ENCODE measurements around the gene SUFU. TPM values are rescaled to one million over a fixed set of nuclear protein-coding genes. Genes with fewer than 3 reads are reported as not detected.
A peak's percentile ranks its signal among the peaks of the same experiment; 100 is the strongest.

Gene SUFU
- total and polyA plus RNA-seq, 2 of the 13 experiments (the other 11 are each of a cell fraction or from before 2014, with no cell fraction given): 2.9 to 5.5 TPM

DNA sequence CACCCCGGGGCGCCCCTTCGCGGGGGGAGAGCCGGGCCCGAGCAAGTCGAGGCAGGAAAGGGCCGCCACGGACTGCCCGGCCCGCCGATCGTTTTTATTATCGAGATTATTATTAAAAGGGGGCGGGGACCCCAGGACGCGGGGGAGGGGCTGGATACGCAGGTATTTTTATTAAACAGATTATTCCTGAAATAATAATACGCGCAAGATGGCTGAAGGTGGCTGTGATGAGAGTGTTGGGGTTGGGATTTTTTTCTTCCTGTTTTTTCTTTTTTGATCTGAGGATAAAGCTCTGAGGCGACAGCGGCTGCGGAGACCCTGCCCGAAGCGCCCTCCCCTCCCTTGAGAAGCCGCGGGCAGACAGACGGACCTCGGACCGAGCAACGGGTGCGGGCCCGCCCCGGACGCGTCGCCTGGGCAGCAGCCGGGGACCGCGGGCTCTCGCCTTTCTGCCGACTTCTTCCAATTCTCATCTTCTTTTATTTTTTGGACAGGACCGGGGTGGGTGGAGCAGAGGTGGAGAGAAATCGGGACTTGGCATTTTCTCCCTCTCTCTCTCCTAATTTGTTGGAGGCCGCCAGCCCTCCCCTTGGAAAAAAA is 139.1 kb downstream of the SUFU start (continued):
- TF ChIP-seq MTA1 (CRISPR knock-in tag; IDR thresholded peaks at IDR 0.05; ENCODE audit: borderline replicate concordance): no peak
- TF ChIP-seq RFX3 (CRISPR knock-in tag; IDR thresholded peaks at IDR 0.05): peak; percentile 42; the same call in 1 of the 2 replicates
- TF ChIP-seq JDP2 (CRISPR knock-in tag; IDR thresholded peaks at IDR 0.05; ENCODE audit: borderline replicate concordance): no peak
- no peak for TF ChIP-seq ZNF432 (CRISPR knock-in tag; IDR thresholded peaks at IDR 0.05; ENCODE audit: borderline replicate concordance)
- TF ChIP-seq ZNF615 (CRISPR knock-in tag; IDR thresholded peaks at IDR 0.05; ENCODE audit: borderline replicate concordance): no peak
- TF ChIP-seq ZBTB7A (CRISPR knock-in tag; IDR thresholded peaks at IDR 0.05): no peak
- TF ChIP-seq, protein P1, sequence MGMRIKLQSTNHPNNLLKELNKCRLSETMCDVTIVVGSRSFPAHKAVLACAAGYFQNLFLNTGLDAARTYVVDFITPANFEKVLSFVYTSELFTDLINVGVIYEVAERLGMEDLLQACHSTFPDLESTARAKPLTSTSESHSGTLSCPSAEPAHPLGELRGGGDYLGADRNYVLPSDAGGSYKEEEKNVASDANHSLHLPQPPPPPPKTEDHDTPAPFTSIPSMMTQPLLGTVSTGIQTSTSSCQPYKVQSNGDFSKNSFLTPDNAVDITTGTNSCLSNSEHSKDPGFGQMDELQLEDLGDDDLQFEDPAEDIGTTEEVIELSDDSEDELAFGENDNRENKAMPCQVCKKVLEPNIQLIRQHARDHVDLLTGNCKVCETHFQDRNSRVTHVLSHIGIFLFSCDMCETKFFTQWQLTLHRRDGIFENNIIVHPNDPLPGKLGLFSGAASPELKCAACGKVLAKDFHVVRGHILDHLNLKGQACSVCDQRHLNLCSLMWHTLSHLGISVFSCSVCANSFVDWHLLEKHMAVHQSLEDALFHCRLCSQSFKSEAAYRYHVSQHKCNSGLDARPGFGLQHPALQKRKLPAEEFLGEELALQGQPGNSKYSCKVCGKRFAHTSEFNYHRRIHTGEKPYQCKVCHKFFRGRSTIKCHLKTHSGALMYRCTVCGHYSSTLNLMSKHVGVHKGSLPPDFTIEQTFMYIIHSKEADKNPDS (CRISPR knock-in tag; IDR thresholded peaks at IDR 0.05): no peak
- TF ChIP-seq KLF6 (CRISPR knock-in tag; IDR thresholded peaks at IDR 0.05): no peak
- TF ChIP-seq JARID2 (CRISPR knock-in tag; IDR thresholded peaks at IDR 0.05; ENCODE audit: insufficient replicate concordance): no peak
- TF ChIP-seq, protein P2, sequence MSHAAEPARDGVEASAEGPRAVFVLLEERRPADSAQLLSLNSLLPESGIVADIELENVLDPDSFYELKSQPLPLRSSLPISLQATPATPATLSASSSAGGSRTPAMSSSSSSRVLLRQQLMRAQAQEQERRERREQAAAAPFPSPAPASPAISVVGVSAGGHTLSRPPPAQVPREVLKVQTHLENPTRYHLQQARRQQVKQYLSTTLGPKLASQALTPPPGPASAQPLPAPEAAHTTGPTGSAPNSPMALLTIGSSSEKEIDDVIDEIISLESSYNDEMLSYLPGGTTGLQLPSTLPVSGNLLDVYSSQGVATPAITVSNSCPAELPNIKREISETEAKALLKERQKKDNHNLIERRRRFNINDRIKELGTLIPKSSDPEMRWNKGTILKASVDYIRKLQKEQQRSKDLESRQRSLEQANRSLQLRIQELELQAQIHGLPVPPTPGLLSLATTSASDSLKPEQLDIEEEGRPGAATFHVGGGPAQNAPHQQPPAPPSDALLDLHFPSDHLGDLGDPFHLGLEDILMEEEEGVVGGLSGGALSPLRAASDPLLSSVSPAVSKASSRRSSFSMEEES (CRISPR knock-in tag; IDR thresholded peaks at IDR 0.05): no peak
- no peak for TF ChIP-seq GATA4 (IDR thresholded peaks at IDR 0.05; ENCODE audit: borderline replicate concordance, low read depth)
- TF ChIP-seq, protein P3, sequence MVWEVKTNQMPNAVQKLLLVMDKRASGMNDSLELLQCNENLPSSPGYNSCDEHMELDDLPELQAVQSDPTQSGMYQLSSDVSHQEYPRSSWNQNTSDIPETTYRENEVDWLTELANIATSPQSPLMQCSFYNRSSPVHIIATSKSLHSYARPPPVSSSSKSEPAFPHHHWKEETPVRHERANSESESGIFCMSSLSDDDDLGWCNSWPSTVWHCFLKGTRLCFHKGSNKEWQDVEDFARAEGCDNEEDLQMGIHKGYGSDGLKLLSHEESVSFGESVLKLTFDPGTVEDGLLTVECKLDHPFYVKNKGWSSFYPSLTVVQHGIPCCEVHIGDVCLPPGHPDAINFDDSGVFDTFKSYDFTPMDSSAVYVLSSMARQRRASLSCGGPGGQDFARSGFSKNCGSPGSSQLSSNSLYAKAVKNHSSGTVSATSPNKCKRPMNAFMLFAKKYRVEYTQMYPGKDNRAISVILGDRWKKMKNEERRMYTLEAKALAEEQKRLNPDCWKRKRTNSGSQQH (CRISPR knock-in tag; IDR thresholded peaks at IDR 0.05; ENCODE audit: low read depth): no peak
- TF ChIP-seq, protein P4, sequence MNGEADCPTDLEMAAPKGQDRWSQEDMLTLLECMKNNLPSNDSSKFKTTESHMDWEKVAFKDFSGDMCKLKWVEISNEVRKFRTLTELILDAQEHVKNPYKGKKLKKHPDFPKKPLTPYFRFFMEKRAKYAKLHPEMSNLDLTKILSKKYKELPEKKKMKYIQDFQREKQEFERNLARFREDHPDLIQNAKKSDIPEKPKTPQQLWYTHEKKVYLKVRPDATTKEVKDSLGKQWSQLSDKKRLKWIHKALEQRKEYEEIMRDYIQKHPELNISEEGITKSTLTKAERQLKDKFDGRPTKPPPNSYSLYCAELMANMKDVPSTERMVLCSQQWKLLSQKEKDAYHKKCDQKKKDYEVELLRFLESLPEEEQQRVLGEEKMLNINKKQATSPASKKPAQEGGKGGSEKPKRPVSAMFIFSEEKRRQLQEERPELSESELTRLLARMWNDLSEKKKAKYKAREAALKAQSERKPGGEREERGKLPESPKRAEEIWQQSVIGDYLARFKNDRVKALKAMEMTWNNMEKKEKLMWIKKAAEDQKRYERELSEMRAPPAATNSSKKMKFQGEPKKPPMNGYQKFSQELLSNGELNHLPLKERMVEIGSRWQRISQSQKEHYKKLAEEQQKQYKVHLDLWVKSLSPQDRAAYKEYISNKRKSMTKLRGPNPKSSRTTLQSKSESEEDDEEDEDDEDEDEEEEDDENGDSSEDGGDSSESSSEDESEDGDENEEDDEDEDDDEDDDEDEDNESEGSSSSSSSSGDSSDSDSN (CRISPR knock-in tag; IDR thresholded peaks at IDR 0.05): no peak; the same call in 1 of the 2 replicates
- no peak for TF ChIP-seq ZNF451 (CRISPR knock-in tag; IDR thresholded peaks at IDR 0.05)
- TF ChIP-seq, protein P5, sequence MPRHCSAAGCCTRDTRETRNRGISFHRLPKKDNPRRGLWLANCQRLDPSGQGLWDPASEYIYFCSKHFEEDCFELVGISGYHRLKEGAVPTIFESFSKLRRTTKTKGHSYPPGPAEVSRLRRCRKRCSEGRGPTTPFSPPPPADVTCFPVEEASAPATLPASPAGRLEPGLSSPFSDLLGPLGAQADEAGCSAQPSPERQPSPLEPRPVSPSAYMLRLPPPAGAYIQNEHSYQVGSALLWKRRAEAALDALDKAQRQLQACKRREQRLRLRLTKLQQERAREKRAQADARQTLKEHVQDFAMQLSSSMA (CRISPR knock-in tag; IDR thresholded peaks at IDR 0.05): no peak
- TF ChIP-seq CCAR2 (optimal IDR thresholded peaks at IDR 0.05; ENCODE audit: low read depth, low read length): no peak
- TF ChIP-seq GABPB1 (CRISPR knock-in tag; IDR thresholded peaks at IDR 0.05): 0 out of 2 replicates have a peak, but pooled peaks have one; percentile 8
- TF ChIP-seq ZEB1 (IDR thresholded peaks at IDR 0.05; ENCODE audit: insufficient replicate concordance, low read depth): peak; percentile 20
- TF ChIP-seq, protein P6, sequence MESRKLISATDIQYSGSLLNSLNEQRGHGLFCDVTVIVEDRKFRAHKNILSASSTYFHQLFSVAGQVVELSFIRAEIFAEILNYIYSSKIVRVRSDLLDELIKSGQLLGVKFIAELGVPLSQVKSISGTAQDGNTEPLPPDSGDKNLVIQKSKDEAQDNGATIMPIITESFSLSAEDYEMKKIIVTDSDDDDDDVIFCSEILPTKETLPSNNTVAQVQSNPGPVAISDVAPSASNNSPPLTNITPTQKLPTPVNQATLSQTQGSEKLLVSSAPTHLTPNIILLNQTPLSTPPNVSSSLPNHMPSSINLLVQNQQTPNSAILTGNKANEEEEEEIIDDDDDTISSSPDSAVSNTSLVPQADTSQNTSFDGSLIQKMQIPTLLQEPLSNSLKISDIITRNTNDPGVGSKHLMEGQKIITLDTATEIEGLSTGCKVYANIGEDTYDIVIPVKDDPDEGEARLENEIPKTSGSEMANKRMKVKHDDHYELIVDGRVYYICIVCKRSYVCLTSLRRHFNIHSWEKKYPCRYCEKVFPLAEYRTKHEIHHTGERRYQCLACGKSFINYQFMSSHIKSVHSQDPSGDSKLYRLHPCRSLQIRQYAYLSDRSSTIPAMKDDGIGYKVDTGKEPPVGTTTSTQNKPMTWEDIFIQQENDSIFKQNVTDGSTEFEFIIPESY (CRISPR knock-in tag; IDR thresholded peaks at IDR 0.05): no peak

Data from HepG2 (cell line).